WTC11 (cell line): ENCODE results near the gene FCHO1. TPM values are rescaled to one million over a fixed set of nuclear protein-coding genes. Genes with fewer than 3 reads are reported as not detected.

Experiments
- ATAC-seq: fragments of 200-7000 bp; cut with Tn5 transposase; 2 replicates; pipeline ENCODE4 v1.10.0; 2021; ENCODE audit warnings: mild to moderate bottlenecking, moderate library complexity
- CTCF ChIA-PET: fragments of 300-600 bp; sonication (Branson Sonifier 250); formaldehyde crosslinking; loops from one replicate; lab custom pipeline; 2021; ENCODE audit warnings: antibody characterized with exemption; lab: Charles Lee
- POLR2A ChIA-PET: fragments of 350-600 bp; sonication (Branson Sonifier 250); formaldehyde crosslinking; loops from one replicate; lab custom pipeline; 2021; ENCODE audit warnings: antibody characterized with exemption; lab: Charles Lee
- DNase-seq: peaks from one replicate; pipeline ENCODE4 v3.0.0; 2021; ENCODE audit warnings: low spot score
- H3K27ac Mint-ChIP-seq: 2 replicates; pipeline ENCODE4 v1.8.0; 2021; ENCODE audit warnings: mixed read lengths
- H3K27me3 Mint-ChIP-seq: 2 replicates; pipeline ENCODE4 v1.8.0; 2021; ENCODE audit warnings: low read depth, mild to moderate bottlenecking, moderate library complexity, mixed read lengths
- H3K36me3 Mint-ChIP-seq: 2 replicates; pipeline ENCODE4 v1.8.0; 2021; ENCODE audit warnings: mixed read lengths
- H3K4me1 Mint-ChIP-seq: 2 replicates; pipeline ENCODE4 v1.8.0; 2022; ENCODE audit warnings: mixed read lengths
- H3K4me3 Mint-ChIP-seq: 2 replicates; pipeline ENCODE4 v1.8.0; 2021; ENCODE audit warnings: mild to moderate bottlenecking, moderate library complexity, mixed read lengths
- H3K9me3 Mint-ChIP-seq: 2 replicates; pipeline ENCODE4 v1.8.0; 2021; ENCODE audit warnings: mixed read lengths
- ESRRA ChIP-seq: sonication (generic); formaldehyde crosslinking; IDR thresholded peaks from 2 replicates; pipeline ENCODE4 v1.8.1; 2022; ENCODE audit warnings: mild to moderate bottlenecking, missing genetic modification reagents, borderline replicate concordance
- FOXJ3 ChIP-seq: sonication (generic); formaldehyde crosslinking; IDR thresholded peaks from 2 replicates; pipeline ENCODE4 v1.9.0; 2021; ENCODE audit warnings: missing genetic modification reagents, mild to moderate bottlenecking, borderline replicate concordance
- GRHL2 ChIP-seq: fragments of 250-450 bp; sonication (Bioruptor Pico); IDR thresholded peaks from 2 replicates; pipeline ENCODE4 v1.8.0; 2022; ENCODE audit warnings: mild to moderate bottlenecking, moderate library complexity; ENCODE audit not compliant: insufficient replicate concordance, severe bottlenecking
- GTF2I ChIP-seq: fragments of 250-450 bp; sonication (Bioruptor Pico); conservative IDR thresholded peaks from 2 replicates; pipeline ENCODE4 v1.4.0; 2021; ENCODE audit warnings: mild to moderate bottlenecking
- MYBL2 ChIP-seq: sonication (generic); formaldehyde crosslinking; IDR thresholded peaks from 2 replicates; pipeline ENCODE4 v1.8.1; 2023; ENCODE audit warnings: mild to moderate bottlenecking, moderate library complexity, missing genetic modification reagents
- NFATC4 ChIP-seq: fragments of 250-450 bp; sonication (Bioruptor Pico); IDR thresholded peaks from 2 replicates; pipeline ENCODE4 v1.9.0; 2021; ENCODE audit warnings: mild to moderate bottlenecking
- NFYB ChIP-seq: sonication (generic); formaldehyde crosslinking; conservative IDR thresholded peaks from 2 replicates; pipeline ENCODE4 v1.8.0; 2022; ENCODE audit warnings: low read depth, missing genetic modification reagents
- NR1H2 ChIP-seq: sonication (generic); formaldehyde crosslinking; IDR thresholded peaks from 2 replicates; pipeline ENCODE4 v1.9.0; 2021; ENCODE audit warnings: mild to moderate bottlenecking, moderate library complexity, missing genetic modification reagents
- NR3C1 ChIP-seq: sonication (generic); formaldehyde crosslinking; conservative IDR thresholded peaks from 2 replicates; pipeline ENCODE4 v1.8.1; 2023; ENCODE audit warnings: low read depth, mild to moderate bottlenecking, missing genetic modification reagents
- SMAD4 ChIP-seq: sonication (generic); formaldehyde crosslinking; IDR thresholded peaks from 2 replicates; pipeline ENCODE4 v1.8.0; 2022; ENCODE audit warnings: mild to moderate bottlenecking, missing genetic modification reagents
- SP1 ChIP-seq: sonication (generic); formaldehyde crosslinking; conservative IDR thresholded peaks from 2 replicates; pipeline ENCODE4 v1.8.1; 2022; ENCODE audit warnings: missing genetic modification reagents
- ZNF232 ChIP-seq: sonication (generic); formaldehyde crosslinking; IDR thresholded peaks from 2 replicates; pipeline ENCODE4 v1.8.0; 2022; ENCODE audit warnings: mild to moderate bottlenecking, missing genetic modification reagents
- total RNA-seq: library from RNA; stranded (reverse); gene quantifications from 3 replicates; pipeline ENCODE4 v1.2.3, GENCODE V29; 2021
- TF ChIP-seq, protein P1 (sequence below): fragments of 250-450 bp; sonication (Bioruptor Pico); conservative IDR thresholded peaks from 2 replicates; pipeline ENCODE4 v1.9.0; 2021; ENCODE audit warnings: mild to moderate bottlenecking
- TF ChIP-seq, protein P2 (sequence below): sonication (generic); formaldehyde crosslinking; IDR thresholded peaks from 2 replicates; pipeline ENCODE4 v1.8.0; 2023; ENCODE audit warnings: missing genetic modification reagents
- TF ChIP-seq, protein P3 (sequence below): sonication (generic); formaldehyde crosslinking; IDR thresholded peaks from 2 replicates; pipeline ENCODE4 v1.8.1; 2023; ENCODE audit warnings: mild to moderate bottlenecking, missing genetic modification reagents, moderate library complexity
- TF ChIP-seq, protein P4 (sequence below): sonication (generic); formaldehyde crosslinking; IDR thresholded peaks from 2 replicates; pipeline ENCODE4 v1.8.0; 2023; ENCODE audit warnings: missing genetic modification reagents, mild to moderate bottlenecking, borderline replicate concordance
- TF ChIP-seq, protein P5 (sequence below): fragments of 250-450 bp; sonication (Bioruptor Pico); IDR thresholded peaks from 2 replicates; pipeline ENCODE4 v1.9.0; 2021; ENCODE audit warnings: moderate library complexity, mild to moderate bottlenecking, inconsistent platforms, borderline replicate concordance

Gene FCHO1
- total RNA-seq, 1 experiment from 2014 or later, result 26.8 TPM

DNA sequence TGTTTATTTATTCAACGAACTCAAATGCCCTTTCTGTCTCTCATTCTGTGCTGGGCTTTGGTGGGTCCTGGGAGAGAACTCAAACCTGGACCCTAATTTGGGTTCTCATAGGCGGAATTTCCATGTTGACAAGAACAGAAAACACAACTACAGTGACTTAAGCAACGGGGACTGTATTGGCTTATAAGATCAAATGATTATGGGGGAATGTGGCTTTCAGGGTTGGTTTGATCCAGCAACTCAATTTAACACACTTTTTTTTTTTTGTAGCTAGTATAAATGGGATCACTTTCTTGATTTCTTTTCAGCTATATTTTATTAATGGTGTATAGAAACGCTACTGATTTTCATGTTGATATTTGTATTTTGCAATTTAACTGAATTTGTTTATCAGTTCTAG is 9.9 kb downstream of the FCHO1 start:
- TF ChIP-seq, protein P1, sequence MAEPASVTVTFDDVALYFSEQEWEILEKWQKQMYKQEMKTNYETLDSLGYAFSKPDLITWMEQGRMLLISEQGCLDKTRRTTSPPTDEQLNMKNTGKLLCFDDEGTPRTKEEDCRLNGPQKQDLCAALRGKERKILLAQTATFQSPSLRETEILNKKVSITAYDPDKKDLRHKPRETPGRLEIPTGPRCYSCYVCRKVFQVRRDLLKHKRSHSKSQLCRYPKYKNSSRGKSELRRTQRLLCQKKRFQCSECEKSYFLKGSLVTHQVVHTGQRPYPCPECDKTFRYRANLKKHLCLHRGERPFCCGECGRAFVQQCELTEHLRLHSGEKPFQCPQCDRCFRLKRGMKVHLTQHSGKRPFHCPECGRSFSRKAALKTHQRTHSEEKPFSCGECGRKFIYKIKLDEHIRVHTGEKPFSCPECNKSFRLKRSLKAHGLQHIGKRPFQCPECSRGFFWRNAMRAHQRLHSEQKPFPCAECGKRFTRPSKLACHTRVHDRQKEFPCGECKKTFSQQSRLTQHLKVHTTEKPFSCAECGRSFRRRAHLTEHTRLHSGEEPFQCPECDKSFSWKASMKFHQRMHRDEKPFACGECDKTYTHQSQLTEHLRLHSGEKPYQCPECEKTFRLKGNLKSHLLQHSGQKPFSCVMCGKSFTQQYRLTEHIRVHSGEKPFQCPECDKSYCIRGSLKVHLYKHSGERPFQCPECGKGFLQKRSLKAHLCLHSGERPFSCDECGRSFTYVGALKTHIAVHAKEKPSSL (CRISPR knock-in tag), result no peak
- TF ChIP-seq GRHL2 (CRISPR knock-in tag), result no peak
- TF ChIP-seq NR1H2 (CRISPR knock-in tag), result no peak
- TF ChIP-seq ZNF232 (CRISPR knock-in tag), result no peak
- TF ChIP-seq ESRRA (CRISPR knock-in tag), result no peak
- no peak for TF ChIP-seq SMAD4
- TF ChIP-seq GTF2I (CRISPR knock-in tag), result no peak
- TF ChIP-seq, protein P2, sequence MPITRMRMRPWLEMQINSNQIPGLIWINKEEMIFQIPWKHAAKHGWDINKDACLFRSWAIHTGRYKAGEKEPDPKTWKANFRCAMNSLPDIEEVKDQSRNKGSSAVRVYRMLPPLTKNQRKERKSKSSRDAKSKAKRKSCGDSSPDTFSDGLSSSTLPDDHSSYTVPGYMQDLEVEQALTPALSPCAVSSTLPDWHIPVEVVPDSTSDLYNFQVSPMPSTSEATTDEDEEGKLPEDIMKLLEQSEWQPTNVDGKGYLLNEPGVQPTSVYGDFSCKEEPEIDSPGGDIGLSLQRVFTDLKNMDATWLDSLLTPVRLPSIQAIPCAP (CRISPR knock-in tag), result no peak
- TF ChIP-seq, protein P3, sequence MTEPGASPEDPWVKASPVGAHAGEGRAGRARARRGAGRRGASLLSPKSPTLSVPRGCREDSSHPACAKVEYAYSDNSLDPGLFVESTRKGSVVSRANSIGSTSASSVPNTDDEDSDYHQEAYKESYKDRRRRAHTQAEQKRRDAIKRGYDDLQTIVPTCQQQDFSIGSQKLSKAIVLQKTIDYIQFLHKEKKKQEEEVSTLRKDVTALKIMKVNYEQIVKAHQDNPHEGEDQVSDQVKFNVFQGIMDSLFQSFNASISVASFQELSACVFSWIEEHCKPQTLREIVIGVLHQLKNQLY, result no peak
- no peak for TF ChIP-seq NFATC4 (CRISPR knock-in tag)
- TF ChIP-seq, protein P4, sequence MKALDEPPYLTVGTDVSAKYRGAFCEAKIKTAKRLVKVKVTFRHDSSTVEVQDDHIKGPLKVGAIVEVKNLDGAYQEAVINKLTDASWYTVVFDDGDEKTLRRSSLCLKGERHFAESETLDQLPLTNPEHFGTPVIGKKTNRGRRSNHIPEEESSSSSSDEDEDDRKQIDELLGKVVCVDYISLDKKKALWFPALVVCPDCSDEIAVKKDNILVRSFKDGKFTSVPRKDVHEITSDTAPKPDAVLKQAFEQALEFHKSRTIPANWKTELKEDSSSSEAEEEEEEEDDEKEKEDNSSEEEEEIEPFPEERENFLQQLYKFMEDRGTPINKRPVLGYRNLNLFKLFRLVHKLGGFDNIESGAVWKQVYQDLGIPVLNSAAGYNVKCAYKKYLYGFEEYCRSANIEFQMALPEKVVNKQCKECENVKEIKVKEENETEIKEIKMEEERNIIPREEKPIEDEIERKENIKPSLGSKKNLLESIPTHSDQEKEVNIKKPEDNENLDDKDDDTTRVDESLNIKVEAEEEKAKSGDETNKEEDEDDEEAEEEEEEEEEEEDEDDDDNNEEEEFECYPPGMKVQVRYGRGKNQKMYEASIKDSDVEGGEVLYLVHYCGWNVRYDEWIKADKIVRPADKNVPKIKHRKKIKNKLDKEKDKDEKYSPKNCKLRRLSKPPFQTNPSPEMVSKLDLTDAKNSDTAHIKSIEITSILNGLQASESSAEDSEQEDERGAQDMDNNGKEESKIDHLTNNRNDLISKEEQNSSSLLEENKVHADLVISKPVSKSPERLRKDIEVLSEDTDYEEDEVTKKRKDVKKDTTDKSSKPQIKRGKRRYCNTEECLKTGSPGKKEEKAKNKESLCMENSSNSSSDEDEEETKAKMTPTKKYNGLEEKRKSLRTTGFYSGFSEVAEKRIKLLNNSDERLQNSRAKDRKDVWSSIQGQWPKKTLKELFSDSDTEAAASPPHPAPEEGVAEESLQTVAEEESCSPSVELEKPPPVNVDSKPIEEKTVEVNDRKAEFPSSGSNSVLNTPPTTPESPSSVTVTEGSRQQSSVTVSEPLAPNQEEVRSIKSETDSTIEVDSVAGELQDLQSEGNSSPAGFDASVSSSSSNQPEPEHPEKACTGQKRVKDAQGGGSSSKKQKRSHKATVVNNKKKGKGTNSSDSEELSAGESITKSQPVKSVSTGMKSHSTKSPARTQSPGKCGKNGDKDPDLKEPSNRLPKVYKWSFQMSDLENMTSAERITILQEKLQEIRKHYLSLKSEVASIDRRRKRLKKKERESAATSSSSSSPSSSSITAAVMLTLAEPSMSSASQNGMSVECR (CRISPR knock-in tag), result no peak
- TF ChIP-seq MYBL2, result no peak
- TF ChIP-seq, protein P5, sequence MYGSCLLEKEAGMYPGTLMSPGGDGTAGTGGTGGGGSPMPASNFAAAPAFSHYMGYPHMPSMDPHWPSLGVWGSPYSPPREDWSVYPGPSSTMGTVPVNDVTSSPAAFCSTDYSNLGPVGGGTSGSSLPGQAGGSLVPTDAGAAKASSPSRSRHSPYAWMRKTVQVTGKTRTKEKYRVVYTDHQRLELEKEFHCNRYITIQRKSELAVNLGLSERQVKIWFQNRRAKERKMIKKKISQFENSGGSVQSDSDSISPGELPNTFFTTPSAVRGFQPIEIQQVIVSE (CRISPR knock-in tag), result no peak
- no peak for TF ChIP-seq FOXJ3 (CRISPR knock-in tag)
- TF ChIP-seq NR3C1, result no peak
- no peak overlapping the region for H3K4me3 Mint-ChIP-seq
- H3K27me3 Mint-ChIP-seq, result no peaks in the 10 kb centered on the region
- POLR2A ChIA-PET, result no interaction called here
- H3K27ac Mint-ChIP-seq, result no peak overlapping the region
- H3K4me1 Mint-ChIP-seq, result peaks cover 4% of the 10 kb centered on the region
- no peak for ATAC-seq
- CTCF ChIA-PET, result no interaction called here
- no peak for DNase-seq
- H3K36me3 Mint-ChIP-seq, result peaks cover 2% of the 10 kb centered on the region; the same call in 1 of the 2 replicates
- H3K9me3 Mint-ChIP-seq, result no peaks in the 10 kb centered on the region

DNA sequence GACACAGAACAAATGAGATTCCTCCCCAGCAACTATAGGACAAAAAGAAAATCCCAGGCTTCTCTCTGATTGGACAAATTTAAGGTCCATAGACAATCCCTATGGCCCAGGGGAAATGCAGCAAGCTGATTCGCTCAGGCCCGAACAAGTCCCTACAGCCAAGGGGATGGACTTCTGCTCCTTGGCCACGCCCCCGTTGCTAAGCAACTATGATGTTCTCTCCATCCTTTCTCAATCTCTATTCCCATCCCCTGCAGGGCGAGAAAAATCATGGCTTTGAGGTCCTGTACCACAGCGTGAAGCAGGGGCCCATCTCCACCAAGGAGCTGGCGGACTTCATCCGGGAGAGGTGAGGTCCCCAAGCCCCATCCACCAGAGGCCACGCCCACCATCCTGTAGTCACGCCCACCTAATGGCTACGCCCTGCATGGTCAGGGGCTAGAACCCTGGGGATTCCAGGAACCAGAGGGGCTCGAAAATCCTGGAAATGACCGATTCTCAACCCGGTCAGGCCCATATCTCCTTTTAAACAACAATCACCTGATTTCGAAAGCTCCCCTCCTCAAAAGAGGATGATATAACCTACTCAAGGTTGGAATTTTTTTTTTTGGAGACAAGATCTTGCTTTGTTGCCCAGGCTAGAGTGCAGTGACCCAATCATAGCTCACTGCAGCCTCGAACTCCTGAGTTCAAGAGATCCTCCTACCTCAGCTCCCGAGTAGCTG is 11.4 kb downstream of the FCHO1 start:
- POLR2A ChIA-PET, result interaction anchor here (0.6 to 1.1 kb wide), 2 partner anchors 23 to 97 kb away, joined by 3 to 8 read pairs; partner anchors contain the start of gene RPL18A
- Mint-ChIP-seq H3K27me3 (no peaks in the 10 kb centered on the region), H3K27ac (peak overlapping the region; percentile 88), H3K9me3 (no peaks in the 10 kb centered on the region), H3K36me3 (peaks cover 3% of the 10 kb centered on the region; the same call in 1 of the 2 replicates)
- CTCF ChIA-PET, result interaction anchor here (0.7 to 3.3 kb wide), 16 partner anchors 9 to 210 kb away, joined by 3 to 19 read pairs (median 4); partner anchors contain the start of genes CCDC124 and RPL18A
- TF ChIP-seq GTF2I (CRISPR knock-in tag), result no peak
- TF ChIP-seq SP1 (CRISPR knock-in tag), result peak; percentile 58
- TF ChIP-seq NFYB (CRISPR knock-in tag), result peak; percentile 38; the same call in 1 of the 2 replicates
- TF ChIP-seq, protein P2 (CRISPR knock-in tag), result no peak
- TF ChIP-seq, all 79 proteins: peak for 2
- ATAC-seq, result peak; percentile 92
- DNase-seq, result peak; percentile 91
- Mint-ChIP-seq H3K4me3 (peak overlapping the region; percentile 52), H3K4me1 (peaks cover 8% of the 10 kb centered on the region)
